Measurements from ENCODE around the gene TIMM17B. TPM values are rescaled to one million over a fixed set of nuclear protein-coding genes. Genes with fewer than 3 reads are reported as not detected.
A peak's percentile ranks its signal among the peaks of the same experiment; 100 is the strongest.
"Not testable (repeated sequence)": the region's sequence is repeated elsewhere in the genome, so short reads cannot be mapped to it uniquely, and the experiment has no call there.

Gene TIMM17B
- total and polyA plus RNA-seq, 2 experiments from 2014 or later = 26.7 to 44.7 TPM

DNA sequence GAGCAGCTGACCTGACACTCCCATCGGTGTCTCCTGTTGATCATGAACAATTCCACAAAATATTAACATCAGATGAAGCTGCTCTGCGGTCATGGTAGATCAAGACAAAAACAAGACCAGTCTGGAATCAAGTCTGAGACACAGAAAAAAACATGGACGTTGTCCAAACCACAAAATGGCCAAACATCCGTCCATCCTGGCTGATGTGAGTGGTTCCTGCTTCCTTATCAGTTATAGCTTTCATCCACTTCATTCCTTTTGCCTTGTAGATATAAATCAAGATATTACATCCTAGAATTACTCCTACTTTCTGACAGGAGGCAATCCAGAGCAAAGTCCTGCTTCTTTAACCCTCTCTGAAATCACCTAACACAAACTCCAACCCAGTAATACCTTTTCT lies 33.4 kb downstream of the TIMM17B start:
- Histone ChIP-seq H3K27ac (no peak overlapping the region), H2AFZ (no peak overlapping the region), H3K36me3 (ENCODE audit: low read depth) (no peaks in the 10 kb centered on the region), H3K27me3 (replicated peaks; ENCODE audit: insufficient read depth) (no peaks in the 10 kb centered on the region), H3K4me1 (ENCODE audit: insufficient read depth) (no peaks in the 10 kb centered on the region), H3K9me3 (ENCODE audit: low read depth) (no peaks in the 10 kb centered on the region), H3K9ac (no peak overlapping the region), H3K79me2 (ENCODE audit: insufficient read depth) (no peaks in the 10 kb centered on the region), H3K9me2 (ENCODE audit: insufficient read depth) (no peaks in the 10 kb centered on the region), H4K20me1 (ENCODE audit: insufficient read depth) (no peaks in the 10 kb centered on the region), H3K4me2 (ENCODE audit: unreplicated experiment) (no peak overlapping the region), H3F3A (ENCODE audit: insufficient read depth) (no peaks in the 10 kb centered on the region), H3K4me3 (no peak overlapping the region)
- TF ChIP-seq EZH2phosphoT487 (IDR thresholded peaks at IDR 0.05; ENCODE audit: insufficient read depth, low read depth) (no peak), EZH2 (IDR thresholded peaks at IDR 0.05; ENCODE audit: insufficient read depth, poor library complexity, severe bottlenecking) (no peak)
- WGBS, 2 experiments (ENCODE audit: low coverage in 1 of 2, low lambda C conversion rate in 2 of 2, missing lambda C conversion rate in 2 of 2) = 17 to 26% methylated on average over 4 of the region's 4 CpGs
- DNase-seq = peak; percentile 1
- in situ Hi-C loops (cut with MboI) = no loop called here

GRCh38 chrX:48854898-48855297 lies 42.7 kb downstream of the TIMM17B start:
- no peak overlapping the region for H3K9ac ChIP-seq
- no peak for TF ChIP-seq EZH2phosphoT487 (IDR thresholded peaks at IDR 0.05; ENCODE audit: insufficient read depth, low read depth)
- TF ChIP-seq EZH2 (IDR thresholded peaks at IDR 0.05; ENCODE audit: insufficient read depth, poor library complexity, severe bottlenecking) = no peak

GRCh38 chrX:48854121-48854804 lies 43.3 kb downstream of the TIMM17B start:
- H3K4me3 ChIP-seq; H3K9ac ChIP-seq; H4K20me1 ChIP-seq (ENCODE audit: insufficient read depth); H3K36me3 ChIP-seq (ENCODE audit: low read depth); in situ Hi-C loops (cut with MboI); H3K27ac ChIP-seq; DNase-seq; H3K27me3 ChIP-seq (replicated peaks; ENCODE audit: insufficient read depth); H3K4me1 ChIP-seq (ENCODE audit: insufficient read depth); H3F3A ChIP-seq (ENCODE audit: insufficient read depth); H2AFZ ChIP-seq; H3K4me2 ChIP-seq (ENCODE audit: unreplicated experiment); H3K79me2 ChIP-seq (ENCODE audit: insufficient read depth); H3K9me2 ChIP-seq (ENCODE audit: insufficient read depth); H3K9me3 ChIP-seq (ENCODE audit: low read depth): not testable (repeated sequence)
- WGBS, 2 experiments (ENCODE audit: low coverage in 1 of 2, low lambda C conversion rate in 2 of 2, missing lambda C conversion rate in 2 of 2) = 79 to 81% methylated on average over 12 of the region's 12 CpGs

More at GRCh38 chrX:48854898-48855297, 42.7 kb downstream of the TIMM17B start:
- H4K20me1 ChIP-seq (ENCODE audit: insufficient read depth) = no peaks in the 10 kb centered on the region
- no peak overlapping the region for H3K4me2 ChIP-seq (ENCODE audit: unreplicated experiment)
- H3K27me3 ChIP-seq (replicated peaks; ENCODE audit: insufficient read depth) = no peaks in the 10 kb centered on the region
- H3K36me3 ChIP-seq (ENCODE audit: low read depth) = no peaks in the 10 kb centered on the region
- no peak for DNase-seq
- H3F3A ChIP-seq (ENCODE audit: insufficient read depth) = no peaks in the 10 kb centered on the region
- no peaks in the 10 kb centered on the region for H3K9me2 ChIP-seq (ENCODE audit: insufficient read depth)
- no peak overlapping the region for H3K4me3 ChIP-seq
- no peaks in the 10 kb centered on the region for H3K79me2 ChIP-seq (ENCODE audit: insufficient read depth)
- in situ Hi-C loops (cut with MboI) = no loop called here
- 36 to 46% methylated on average over 4 to 5 of the region's 5 CpGs for WGBS, 2 experiments (ENCODE audit: low coverage in 1 of 2, low lambda C conversion rate in 2 of 2, missing lambda C conversion rate in 2 of 2)
- H3K9me3 ChIP-seq (ENCODE audit: low read depth) = no peaks in the 10 kb centered on the region
- no peak overlapping the region for H3K27ac ChIP-seq
- H2AFZ ChIP-seq = no peak overlapping the region
- no peaks in the 10 kb centered on the region for H3K4me1 ChIP-seq (ENCODE audit: insufficient read depth)

DNA sequence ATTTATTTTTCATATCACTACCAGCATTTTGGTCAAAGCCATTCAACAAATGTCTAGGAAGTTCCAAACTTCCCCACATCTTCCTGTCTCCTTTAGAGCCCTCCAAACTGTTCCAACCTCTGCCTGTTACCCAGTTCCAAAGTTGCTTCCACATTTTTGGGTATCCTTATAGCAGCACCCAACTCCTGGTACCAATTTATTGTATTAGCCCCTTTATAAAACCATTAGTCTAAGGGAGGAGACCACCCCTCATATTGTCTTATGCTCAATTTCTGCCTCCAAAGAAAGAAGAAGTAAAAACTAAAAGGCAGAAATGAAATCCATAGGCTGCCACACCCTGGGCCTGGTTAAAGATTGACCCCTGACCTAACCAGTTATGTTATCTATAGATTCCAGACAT lies 44.1 kb downstream of the TIMM17B start:
- H3K9ac ChIP-seq; H2AFZ ChIP-seq; H4K20me1 ChIP-seq (ENCODE audit: insufficient read depth); H3K9me2 ChIP-seq (ENCODE audit: insufficient read depth); H3K27me3 ChIP-seq (replicated peaks; ENCODE audit: insufficient read depth); H3K4me1 ChIP-seq (ENCODE audit: insufficient read depth); H3F3A ChIP-seq (ENCODE audit: insufficient read depth); H3K36me3 ChIP-seq (ENCODE audit: low read depth); H3K9me3 ChIP-seq (ENCODE audit: low read depth); H3K4me2 ChIP-seq (ENCODE audit: unreplicated experiment); H3K4me3 ChIP-seq; in situ Hi-C loops (cut with MboI); H3K27ac ChIP-seq; H3K79me2 ChIP-seq (ENCODE audit: insufficient read depth); DNase-seq: not testable (repeated sequence)

DNA sequence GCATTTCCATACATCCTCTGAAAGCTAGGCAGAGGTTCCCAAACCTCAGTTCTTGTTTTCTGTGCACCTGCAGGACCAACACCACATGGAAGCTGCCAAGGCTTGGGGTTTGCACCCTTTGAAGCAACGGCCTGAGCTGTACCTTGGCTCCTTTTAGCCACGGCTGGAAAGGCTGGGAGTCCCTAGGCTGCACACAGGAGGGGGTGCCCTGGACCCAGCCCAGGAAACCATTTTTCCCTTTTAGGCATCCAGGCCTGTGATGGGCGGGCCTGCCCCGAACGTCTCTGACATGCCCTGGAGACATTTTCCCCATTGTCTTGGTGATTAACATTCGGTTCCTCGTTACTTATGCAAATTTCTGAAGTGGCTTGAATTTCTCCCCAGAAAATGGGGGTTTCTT lies 44.7 kb downstream of the TIMM17B start:
- Histone ChIP-seq H3K27me3 (replicated peaks; ENCODE audit: insufficient read depth) (no peaks in the 10 kb centered on the region), H3K79me2 (ENCODE audit: insufficient read depth) (no peaks in the 10 kb centered on the region), H4K20me1 (ENCODE audit: insufficient read depth) (no peaks in the 10 kb centered on the region), H3K4me2 (ENCODE audit: unreplicated experiment) (no peak overlapping the region), H3K4me1 (ENCODE audit: insufficient read depth) (no peaks in the 10 kb centered on the region), H3K4me3 (no peak overlapping the region), H3F3A (ENCODE audit: insufficient read depth) (no peaks in the 10 kb centered on the region), H3K9me2 (ENCODE audit: insufficient read depth) (no peaks in the 10 kb centered on the region), H3K9ac (no peak overlapping the region), H3K36me3 (ENCODE audit: low read depth) (no peaks in the 10 kb centered on the region), H3K9me3 (ENCODE audit: low read depth) (no peaks in the 10 kb centered on the region), H3K27ac (no peak overlapping the region), H2AFZ (no peak overlapping the region)
- in situ Hi-C loops (cut with MboI) = no loop called here
- TF ChIP-seq EZH2 (IDR thresholded peaks at IDR 0.05; ENCODE audit: insufficient read depth, poor library complexity, severe bottlenecking) (no peak), EZH2phosphoT487 (IDR thresholded peaks at IDR 0.05; ENCODE audit: insufficient read depth, low read depth) (no peak)
- WGBS, 2 experiments (ENCODE audit: low coverage in 1 of 2, low lambda C conversion rate in 2 of 2, missing lambda C conversion rate in 2 of 2) = 36 to 43% methylated on average over 5 to 6 of the region's 7 CpGs
- no peak for DNase-seq

All from GM23248 (cell line).